Measurements from ENCODE around the gene NKD2.

- TF ChIP-seq YY1 (IDR thresholded peaks at IDR 0.05; ENCODE audit: insufficient read depth, insufficient read length) (no peak), SUZ12 (IDR thresholded peaks at IDR 0.05; ENCODE audit: extremely low read depth, insufficient read depth, insufficient read length) (no peak)
Measured at GRCh38 chr5:994821-995220, 13.8 kb upstream of the NKD2 start.
